Cardiac muscle cell (in vitro differentiated cells and primary cell): ENCODE data around the gene SKP2. TPM values are rescaled to one million over a fixed set of nuclear protein-coding genes. Genes with fewer than 3 reads are reported as not detected.

Source experiments
- DNase-seq, 2 donors: peaks; one replicate each; pipeline versions ENCODE4 v3.0.0 to v3.0.0-alpha.2; 2010 to 2017; ENCODE audit warnings: low read depth in 1 of 2, low spot score in 1 of 2
- H3K27ac ChIP-seq: fragments of 200-600 bp; sonication (generic); 2 replicates; pipeline ENCODE4 v1.5.1; 2016
- H3K27me3 ChIP-seq: fragments of 200-600 bp; sonication (generic); 2 replicates; pipeline ENCODE4 v1.6.0; 2016; ENCODE audit warnings: control low read depth
- H3K36me3 ChIP-seq: fragments of 200-600 bp; sonication (generic); 2 replicates; pipeline ENCODE4 v1.5.1; 2016; ENCODE audit warnings: control low read depth
- H3K4me1 ChIP-seq: fragments of 200-600 bp; sonication (generic); 2 replicates; pipeline ENCODE4 v1.8.1; 2017; ENCODE audit warnings: low read depth, mild to moderate bottlenecking, mixed run types
- H3K4me3 ChIP-seq: fragments of 200-600 bp; sonication (generic); 2 replicates; pipeline ENCODE4 v1.5.1; 2016; ENCODE audit warnings: mild to moderate bottlenecking
- H3K9me3 ChIP-seq: fragments of 200-600 bp; sonication (generic); 2 replicates; pipeline ENCODE4 v1.5.1; 2017; ENCODE audit warnings: low read depth, mild to moderate bottlenecking, control low read depth
- CTCF ChIP-seq: IDR thresholded peaks from 2 replicates; pipeline ENCODE4 v1.5.1; 2012; ENCODE audit warnings: low read depth, mild to moderate bottlenecking, low read length
- polyA plus RNA-seq: library from polyadenylated mRNA; unstranded; fragments of >200 nt; fragmentation: Nextera tagmentation; extraction: Ambion mirVana; gene quantifications from 2 replicates; pipeline ENCODE4 v1.2.1, GENCODE V29; 2016
- total RNA-seq: library from RNA; depleted of rRNA; stranded (reverse); fragments of >200 nt; gene quantifications from 2 replicates; pipeline ENCODE4 v1.2.3, GENCODE V29; 2016

SKP2 gene
- total RNA-seq (36.1 and 57.5 TPM in 2 replicates), polyA plus RNA-seq (30.3 and 38.0 TPM in 2 replicates)

DNA sequence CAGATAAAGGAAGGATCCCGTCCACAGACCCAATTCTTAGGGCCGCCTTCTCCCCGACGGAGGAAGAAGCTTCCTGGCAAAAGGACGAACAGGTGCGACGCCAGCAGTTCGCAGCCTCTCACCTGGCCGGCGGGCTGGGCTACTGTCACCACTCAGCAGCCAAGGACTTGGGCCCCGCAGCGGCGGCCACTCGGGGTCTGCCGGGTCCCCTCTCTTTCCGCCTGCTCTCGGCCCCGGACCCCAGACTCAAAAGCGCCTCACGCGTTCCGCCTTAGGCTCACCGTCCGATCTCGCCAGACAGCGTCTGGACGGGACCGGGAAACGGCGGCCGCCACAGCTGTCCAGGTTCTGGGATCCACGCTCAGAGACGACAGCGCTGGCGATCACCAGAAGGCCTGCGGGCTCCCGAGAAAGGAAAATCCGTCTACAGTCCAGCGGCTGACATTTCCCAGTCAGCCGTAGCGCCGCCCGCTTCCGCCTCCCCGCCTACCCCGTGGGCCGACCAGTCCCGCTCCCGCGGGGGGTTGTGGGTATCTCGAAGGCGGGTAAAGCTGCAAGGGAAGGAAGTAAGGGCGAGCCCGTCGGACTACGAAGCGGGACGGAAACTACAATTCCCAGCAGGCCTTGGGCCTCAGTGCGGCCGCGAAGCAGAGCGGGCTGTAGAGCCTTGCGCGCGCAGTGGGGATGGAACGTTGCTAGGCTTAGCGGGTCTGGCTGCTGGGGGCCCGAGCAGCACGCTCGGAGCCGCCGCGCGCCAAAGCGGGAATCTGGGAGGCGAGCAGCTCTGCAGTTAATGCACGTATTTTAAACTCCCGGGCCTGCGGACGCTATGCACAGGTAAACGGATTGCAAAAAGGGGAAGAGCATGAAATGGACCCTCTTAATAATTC is at the start of gene SKP2, which contains the start of gene LMBRD2:
Gene SKP2 (plus strand): TSS at position 678 of the 890 bp plus-strand sequence. CDS start 152 bp downstream, at position 830.
Gene LMBRD2 (minus strand): TSS at position 454 of the 890 bp plus-strand sequence. CDS start 8,538 bp downstream, outside the sequence.
- peak within 1 kb of the TSS; percentile 84 for H3K4me3 ChIP-seq
- no peaks in the 10 kb centered on the region for H3K27me3 ChIP-seq
- H3K9me3 ChIP-seq = no peaks in the 10 kb centered on the region
- H3K4me1 ChIP-seq = peaks cover 30% of the 10 kb centered on the region
- H3K36me3 ChIP-seq = peaks cover 7% of the 10 kb centered on the region
- DNase-seq = peak; percentile 99
- no peak for TF ChIP-seq CTCF
- H3K27ac ChIP-seq = peak within 1 kb of the TSS; percentile 88

- H3K36me3 ChIP-seq = peaks cover 27% of the 10 kb centered on the region
- TF ChIP-seq CTCF = no peak
- DNase-seq = no peak
- no peaks in the 10 kb centered on the region for H3K9me3 ChIP-seq
- no peaks in the 10 kb centered on the region for H3K4me1 ChIP-seq
- no peaks in the 10 kb centered on the region for H3K27me3 ChIP-seq
- H3K4me3 ChIP-seq = no peak overlapping the region
- no peak overlapping the region for H3K27ac ChIP-seq
These were observed 46.1 kb upstream of the SKP2 start for GRCh38 chr5:36105819-36106218.

GRCh38 chr5:36108758-36109460 is 43.0 kb upstream of the SKP2 start:
- Histone ChIP-seq H3K27me3 (no peaks in the 10 kb centered on the region), H3K4me3 (no peak overlapping the region), H3K36me3 (peaks cover 21% of the 10 kb centered on the region), H3K9me3 (no peaks in the 10 kb centered on the region), H3K27ac (no peak overlapping the region), H3K4me1 (peaks cover 6% of the 10 kb centered on the region)
- DNase-seq = peak in 1 of 2 donors; percentile 3
- no peak for TF ChIP-seq CTCF

DNA sequence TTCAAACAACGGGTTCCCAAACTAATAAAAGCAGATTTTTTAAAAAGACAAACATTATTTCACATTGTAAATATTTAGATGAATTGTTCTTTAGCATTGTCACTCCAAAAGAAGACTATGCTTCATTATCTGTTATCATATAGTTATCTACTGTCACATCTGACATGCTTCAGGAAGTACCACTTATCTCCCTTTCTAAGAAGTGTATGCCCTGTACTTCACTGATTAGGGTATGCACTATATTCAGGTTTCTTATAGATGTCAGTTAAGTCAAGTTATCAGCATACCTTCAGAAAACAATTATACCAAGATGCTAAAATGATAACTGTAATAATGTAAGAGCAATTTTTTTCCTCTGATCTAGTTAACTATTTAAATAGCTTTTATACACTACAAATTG is 40.7 kb upstream of the SKP2 start:
- DNase-seq = no peak
- no peak overlapping the region for H3K4me3 ChIP-seq
- no peak for TF ChIP-seq CTCF
- no peaks in the 10 kb centered on the region for H3K9me3 ChIP-seq
- peaks cover 27% of the 10 kb centered on the region for H3K36me3 ChIP-seq
- H3K27ac ChIP-seq = no peak overlapping the region
- H3K27me3 ChIP-seq = no peaks in the 10 kb centered on the region
- peaks cover 6% of the 10 kb centered on the region for H3K4me1 ChIP-seq

GRCh38 chr5:36125868-36126267 is 26.0 kb upstream of the SKP2 start:
- Histone ChIP-seq H3K9me3 (no peaks in the 10 kb centered on the region), H3K4me1 (peaks cover 39% of the 10 kb centered on the region), H3K27me3 (no peaks in the 10 kb centered on the region), H3K27ac (peak overlapping the region; percentile 91), H3K4me3 (no peak overlapping the region), H3K36me3 (peaks cover 8% of the 10 kb centered on the region)
- peak in 1 of 2 donors; percentile 66 for DNase-seq
- TF ChIP-seq CTCF = no peak
